ENCODE results near the gene ZNF823. TPM values are rescaled to one million over a fixed set of nuclear protein-coding genes. Genes with fewer than 3 reads are reported as not detected.

The ZNF823 gene
- total and polyA plus RNA-seq, 2 of the 4 experiments (the other 2 are of a cell fraction), result 2.2 to 9.3 TPM

DNA sequence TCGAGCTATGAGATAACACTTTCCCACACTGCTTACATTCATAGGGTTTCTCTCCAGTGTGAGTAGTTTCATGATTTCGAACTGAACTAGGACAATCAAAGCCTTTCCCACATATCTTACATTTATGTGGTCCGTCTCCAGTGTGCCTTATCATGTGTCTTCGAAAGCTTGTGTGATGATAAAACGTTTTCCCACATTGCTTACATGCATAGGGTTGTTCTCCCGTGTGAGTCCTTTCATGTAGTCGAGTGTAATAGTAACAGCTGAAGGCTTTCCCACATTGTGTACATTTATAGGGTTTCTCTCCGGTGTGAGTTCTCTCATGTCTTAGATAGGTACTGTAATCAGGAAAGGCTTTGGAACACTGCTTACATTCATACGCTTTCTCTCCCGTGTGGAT is 16.3 kb downstream of the ZNF823 start:
- H3K56ac ChIP-seq (ENCODE audit: extremely low read depth, insufficient read depth, low read length), result no peak overlapping the region
- no peaks in the 10 kb centered on the region for H3K4me1 ChIP-seq (ENCODE audit: control insufficient read depth, insufficient read depth, low read length)
- H3K9ac ChIP-seq (ENCODE audit: low read depth, low read length), result no peak overlapping the region
- no peak overlapping the region for H2AFZ ChIP-seq (replicated peaks; ENCODE audit: low read length, poor library complexity)
- H2BK15ac ChIP-seq (ENCODE audit: low read depth, low read length), result no peak overlapping the region
- no peak overlapping the region for H2BK120ac ChIP-seq (ENCODE audit: low read depth, low read length)
- no peak overlapping the region for H3K4me2 ChIP-seq (ENCODE audit: low read depth, low read length)
- no CpG with 5 or more reads among the region's 10 CpGs for WGBS, 2 experiments (ENCODE audit: extremely low coverage in 2 of 2, insufficient read length in 1 of 2)
- H3K14ac ChIP-seq (replicated peaks; ENCODE audit: low read depth, low read length), result no peak overlapping the region
- H4K91ac ChIP-seq (ENCODE audit: insufficient read depth, low read depth, low read length), result no peak overlapping the region
- H3K9me1 ChIP-seq (ENCODE audit: insufficient read depth, low read length), result no peaks in the 10 kb centered on the region
- intact Hi-C loops (cut with micrococcal nuclease), result no loop called here
- H3K18ac ChIP-seq (ENCODE audit: low read depth, low read length), result no peak overlapping the region
- no peaks in the 10 kb centered on the region for H3K27me3 ChIP-seq (ENCODE audit: control insufficient read depth, insufficient read depth, low read length)
- no peak overlapping the region for H2AK5ac ChIP-seq (ENCODE audit: low read depth, low read length)
- peaks cover 0 to 19% of the 10 kb centered on the region in 2 experiments; a peak in 1 of 4 replicates for H3K79me1 ChIP-seq (ENCODE audit: low read depth in 1 of 2, low read length in 2 of 2)
- H3K27ac ChIP-seq (ENCODE audit: insufficient read depth, low read length), result no peak overlapping the region
- peaks cover 50% of the 10 kb centered on the region for H3K9me3 ChIP-seq (ENCODE audit: control insufficient read depth, insufficient read depth, low read length)
- H2AK9ac ChIP-seq (replicated peaks; ENCODE audit: low read depth, low read length, poor library complexity), result no peak overlapping the region
- TSS peak; percentile 37 for BruUV-seq (replicated peaks)
- in situ Hi-C loops (cut with MboI; ENCODE audit: low sequenced_read_pairs), result no loop called here
- no peak overlapping the region for H3K4ac ChIP-seq (ENCODE audit: low read depth, low read length)
- no peak overlapping the region for H2BK20ac ChIP-seq (ENCODE audit: low read depth, low read length)
- TF ChIP-seq MAFK (IDR thresholded peaks at IDR 0.05; ENCODE audit: low read depth, low read length) (no peak), RCOR1 (IDR thresholded peaks at IDR 0.05; ENCODE audit: insufficient replicate concordance, low read length) (no peak), RFX5 (IDR thresholded peaks at IDR 0.05; ENCODE audit: low read depth, low read length) (no peak), CEBPB (IDR thresholded peaks at IDR 0.05; ENCODE audit: low read depth, low read length) (no peak), RAD21 (IDR thresholded peaks at IDR 0.05; ENCODE audit: low read length) (no peak)
- TF ChIP-seq, protein P1, sequence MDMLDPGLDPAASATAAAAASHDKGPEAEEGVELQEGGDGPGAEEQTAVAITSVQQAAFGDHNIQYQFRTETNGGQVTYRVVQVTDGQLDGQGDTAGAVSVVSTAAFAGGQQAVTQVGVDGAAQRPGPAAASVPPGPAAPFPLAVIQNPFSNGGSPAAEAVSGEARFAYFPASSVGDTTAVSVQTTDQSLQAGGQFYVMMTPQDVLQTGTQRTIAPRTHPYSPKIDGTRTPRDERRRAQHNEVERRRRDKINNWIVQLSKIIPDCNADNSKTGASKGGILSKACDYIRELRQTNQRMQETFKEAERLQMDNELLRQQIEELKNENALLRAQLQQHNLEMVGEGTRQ (IDR thresholded peaks at IDR 0.05; ENCODE audit: low read depth, low read length), result no peak
- TF ChIP-seq, protein P2, sequence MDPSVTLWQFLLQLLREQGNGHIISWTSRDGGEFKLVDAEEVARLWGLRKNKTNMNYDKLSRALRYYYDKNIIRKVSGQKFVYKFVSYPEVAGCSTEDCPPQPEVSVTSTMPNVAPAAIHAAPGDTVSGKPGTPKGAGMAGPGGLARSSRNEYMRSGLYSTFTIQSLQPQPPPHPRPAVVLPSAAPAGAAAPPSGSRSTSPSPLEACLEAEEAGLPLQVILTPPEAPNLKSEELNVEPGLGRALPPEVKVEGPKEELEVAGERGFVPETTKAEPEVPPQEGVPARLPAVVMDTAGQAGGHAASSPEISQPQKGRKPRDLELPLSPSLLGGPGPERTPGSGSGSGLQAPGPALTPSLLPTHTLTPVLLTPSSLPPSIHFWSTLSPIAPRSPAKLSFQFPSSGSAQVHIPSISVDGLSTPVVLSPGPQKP (IDR thresholded peaks at IDR 0.05; ENCODE audit: borderline replicate concordance, low read depth, low read length), result no peak
- ChIA-PET CTCF (no interaction called here), POLR2A (ENCODE audit: unreplicated experiment) (no interaction called here)
- DNase-seq (no peak), ATAC-seq (ENCODE audit: low read depth) (no peak)
- no peaks in the 10 kb centered on the region for H4K20me1 ChIP-seq (ENCODE audit: insufficient read depth, low read length)
- H4K8ac ChIP-seq (ENCODE audit: low read depth in 2 of 2, low read length in 2 of 2), result no peak overlapping the region
- peaks cover 35% of the 10 kb centered on the region for H3K36me3 ChIP-seq (ENCODE audit: control insufficient read depth, insufficient read depth, low read length)
- H4K5ac ChIP-seq (ENCODE audit: low read depth, low read length), result no peak overlapping the region
- no peak overlapping the region for H3K4me3 ChIP-seq (ENCODE audit: insufficient read depth, low read depth, low read length)
- H2BK5ac ChIP-seq (ENCODE audit: low read depth, low read length, poor library complexity, severe bottlenecking), result no peak overlapping the region
- dilution Hi-C loops (cut with HindIII; ENCODE audit: low sequenced_read_pairs, unreplicated experiment), result no loop called here
- no peak overlapping the region for H3K23ac ChIP-seq (ENCODE audit: low read depth, low read length)
